Prostate gland (tissue), 2 donors: Measurements from ENCODE around the gene SARDH. TPM values are rescaled to one million over a fixed set of nuclear protein-coding genes. Genes with fewer than 3 reads are reported as not detected.
"Not testable (repeated sequence)": the region's sequence is repeated elsewhere in the genome, so short reads cannot be mapped to it uniquely, and the experiment has no call there.

Experiments
- DNase-seq: peaks from one replicate; pipeline ENCODE4 v3.0.0-alpha.2; 2019; ENCODE audit warnings: low spot score
- H3K27ac ChIP-seq, 2 donors: fragments of 200-600 bp; sonication (generic); 2 replicates each; pipeline ENCODE4 v1.5.1; 2017 to 2019
- H3K27me3 ChIP-seq: fragments of 200-600 bp; sonication (generic); replicated peaks from 2 replicates; pipeline ENCODE4 v1.5.1; 2019; ENCODE audit not compliant: insufficient read depth
- H3K36me3 ChIP-seq, 2 donors: fragments of 200-600 bp; sonication (generic); 1 replicate in 1 of 2; 2 replicates in 1 of 2; pipeline versions ENCODE4 v1.5.1 to v1.8.1; 2017 to 2019
- H3K4me1 ChIP-seq: fragments of 200-600 bp; sonication (generic); replicated peaks from 2 replicates; pipeline ENCODE4 v1.5.1; 2019
- H3K4me3 ChIP-seq, 2 donors: fragments of 200-600 bp; sonication (generic); 2 replicates each; pipeline ENCODE4 v1.5.1; 2017 to 2019
- H3K9me3 ChIP-seq: fragments of 200-600 bp; sonication (generic); 2 replicates; pipeline ENCODE4 v1.5.1; 2017
- CTCF ChIP-seq, 4 experiments: fragments of 200-600 bp in 2 of 4; fragments of 450-650 bp in 2 of 4; sonication (generic) in 2 of 4; IDR thresholded peaks; 1 replicate in 3 of 4; 2 replicates in 1 of 4; pipeline ENCODE4 v1.5.1; 2016 to 2019; ENCODE audit warnings: antibody characterized with exemption in 4 of 4, mild to moderate bottlenecking in 2 of 4, moderate library complexity in 2 of 4
- POLR2A ChIP-seq: fragments of 450-650 bp; IDR thresholded peaks from one replicate; pipeline ENCODE4 v1.6.1; 2016; ENCODE audit warnings: antibody characterized with exemption, mild to moderate bottlenecking
- POLR2AphosphoS5 ChIP-seq: sonication (generic); formaldehyde crosslinking; IDR thresholded peaks from one replicate; pipeline ENCODE4 v1.6.1; 2017; ENCODE audit warnings: antibody characterized with exemption
- WGBS: methylation state at CpG from one replicate; pipeline ENCODE4 v1.1.5; 2018; 5-methylcytosine and 5-hydroxymethylcytosine counted together
- intact Hi-C: fragments of 100-400 bp; cut with DNase I; formaldehyde crosslinking; loops from one replicate; pipeline ENCODE4 v1.14.2; 2022
- total RNA-seq, 2 donors: library from RNA; depleted of rRNA; stranded (reverse); fragments of >200 nt; gene quantifications; one replicate each; pipeline ENCODE4 v1.1.0, GENCODE V29; 2016

Gene SARDH
- total RNA-seq, 2 donors from 2014 or later: 6.7 to 7.2 TPM

GRCh38 chr9:133752739-133753446 is 14.7 kb upstream of the SARDH start:
- WGBS: 71% methylated on average over 8 of the region's 9 CpGs
- TF ChIP-seq POLR2A (no peak), POLR2AphosphoS5 (no peak), CTCF (IDR thresholded peaks at IDR 0.05) (no peak)
- no peak for DNase-seq

GRCh38 chr9:133750982-133751649 is 13.0 kb upstream of the SARDH start:
- DNase-seq: no peak
- WGBS: 93% methylated on average over 9 of the region's 9 CpGs

More at GRCh38 chr9:133752739-133753446, 14.7 kb upstream of the SARDH start:
- no peaks in the 10 kb centered on the region for H3K4me1 ChIP-seq
- no peaks in the 10 kb centered on the region for H3K27me3 ChIP-seq
- H3K27ac ChIP-seq: no peak overlapping the region
- no peaks in the 10 kb centered on the region for H3K9me3 ChIP-seq
- intact Hi-C loops: no loop called here
- no peaks in the 10 kb centered on the region for H3K36me3 ChIP-seq
- H3K4me3 ChIP-seq: no peak overlapping the region

GRCh38 chr9:133747309-133747708 is 9.2 kb upstream of the SARDH start:
- no peak for DNase-seq
- no peak overlapping the region for H3K27ac ChIP-seq
- no peaks in the 10 kb centered on the region for H3K36me3 ChIP-seq
- H3K9me3 ChIP-seq: no peaks in the 10 kb centered on the region
- peaks cover 3% of the 10 kb centered on the region for H3K4me1 ChIP-seq
- H3K4me3 ChIP-seq: no peak overlapping the region
- TF ChIP-seq CTCF (IDR thresholded peaks at IDR 0.05): no peak
- TF ChIP-seq POLR2AphosphoS5: no peak
- TF ChIP-seq POLR2A: no peak
- intact Hi-C loops: no loop called here
- no peaks in the 10 kb centered on the region for H3K27me3 ChIP-seq

More at GRCh38 chr9:133750982-133751649, 13.0 kb upstream of the SARDH start:
- Histone ChIP-seq H3K4me1 (no peaks in the 10 kb centered on the region), H3K27me3 (no peaks in the 10 kb centered on the region), H3K36me3 (no peaks in the 10 kb centered on the region), H3K9me3 (no peaks in the 10 kb centered on the region), H3K4me3 (no peak overlapping the region), H3K27ac (no peak overlapping the region)
- TF ChIP-seq POLR2A: no peak
- TF ChIP-seq POLR2AphosphoS5: no peak
- TF ChIP-seq CTCF (IDR thresholded peaks at IDR 0.05): no peak
- intact Hi-C loops: no loop called here

GRCh38 chr9:133744528-133744927 is 6.4 kb upstream of the SARDH start:
- H3K4me3 ChIP-seq, H3K36me3 ChIP-seq, H3K27ac ChIP-seq, H3K27me3 ChIP-seq, H3K4me1 ChIP-seq, intact Hi-C loops, H3K9me3 ChIP-seq, DNase-seq: not testable (repeated sequence)
- WGBS: 92% methylated on average over 11 of the region's 31 CpGs

GRCh38 chr9:133742849-133743444 is 4.8 kb upstream of the SARDH start:
- H3K4me1 ChIP-seq: peaks cover 3% of the 10 kb centered on the region
- WGBS: 8% methylated on average over 8 of the region's 8 CpGs
- intact Hi-C loops: no loop called here
- DNase-seq: peak; percentile 38
- H3K27ac ChIP-seq: no peak overlapping the region
- no peak overlapping the region for H3K4me3 ChIP-seq
- H3K27me3 ChIP-seq: no peaks in the 10 kb centered on the region
- TF ChIP-seq CTCF (IDR thresholded peaks at IDR 0.05): peak; percentile 85 to 92 (median 88)
- TF ChIP-seq POLR2A: no peak
- no peaks in the 10 kb centered on the region for H3K36me3 ChIP-seq
- H3K9me3 ChIP-seq: no peaks in the 10 kb centered on the region
